Medulla oblongata (tissue), 1 donor: ENCODE data around the gene HNRNPR.
"Not testable (repeated sequence)": the region's sequence is repeated elsewhere in the genome, so short reads cannot be mapped to it uniquely, and the experiment has no call there.

ENCODE experiments used
- DNase-seq: peaks from one replicate; pipeline ENCODE4 v3.0.0-alpha.2; 2015; ENCODE audit errors: extremely low spot score

The HNRNPR gene

DNA sequence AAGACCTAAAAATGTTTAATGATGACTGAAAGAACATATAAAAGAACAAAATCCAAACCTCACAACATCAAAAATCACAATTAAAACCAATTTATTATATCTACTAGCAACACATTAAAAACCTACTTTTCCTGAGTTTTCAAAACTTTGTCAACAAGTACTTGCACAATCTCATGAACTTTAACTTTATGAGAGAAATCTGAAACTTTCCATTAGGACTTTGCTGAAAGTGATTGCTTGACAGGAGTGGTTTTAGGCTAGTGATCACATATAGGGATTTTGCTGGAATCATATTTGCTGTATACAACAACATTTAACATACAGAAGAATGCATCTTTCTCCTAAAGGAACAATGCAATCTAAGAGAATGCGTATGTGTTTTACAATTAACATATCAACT is 13.2 kb downstream of the HNRNPR start:
- no peak for DNase-seq

GRCh38 chr1:23325393-23325792 is 18.7 kb downstream of the HNRNPR start:
- DNase-seq = no peak

- DNase-seq = no peak
Measured at GRCh38 chr1:23322770-23323169, 21.3 kb downstream of the HNRNPR start.

DNA sequence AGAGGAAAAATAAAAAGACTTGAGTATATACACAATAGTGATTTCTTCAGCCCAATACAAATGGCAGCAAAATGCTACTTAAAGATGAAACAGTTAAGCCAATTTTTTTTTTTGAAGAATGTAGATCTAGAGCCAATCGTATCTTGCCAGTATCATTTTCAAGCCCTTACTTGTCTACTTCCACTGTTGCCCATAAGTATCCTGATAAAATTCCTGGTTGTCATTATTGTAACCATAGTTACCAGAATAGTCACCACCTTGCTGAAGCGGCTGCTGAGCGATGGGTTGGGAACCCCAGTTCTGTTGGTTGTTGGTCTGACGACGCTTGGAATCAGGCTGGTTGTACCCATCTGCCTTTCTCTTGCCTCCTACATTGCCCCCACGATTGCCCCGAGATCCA is 33.8 kb downstream of the HNRNPR start:
- DNase-seq = not testable (repeated sequence)

DNA sequence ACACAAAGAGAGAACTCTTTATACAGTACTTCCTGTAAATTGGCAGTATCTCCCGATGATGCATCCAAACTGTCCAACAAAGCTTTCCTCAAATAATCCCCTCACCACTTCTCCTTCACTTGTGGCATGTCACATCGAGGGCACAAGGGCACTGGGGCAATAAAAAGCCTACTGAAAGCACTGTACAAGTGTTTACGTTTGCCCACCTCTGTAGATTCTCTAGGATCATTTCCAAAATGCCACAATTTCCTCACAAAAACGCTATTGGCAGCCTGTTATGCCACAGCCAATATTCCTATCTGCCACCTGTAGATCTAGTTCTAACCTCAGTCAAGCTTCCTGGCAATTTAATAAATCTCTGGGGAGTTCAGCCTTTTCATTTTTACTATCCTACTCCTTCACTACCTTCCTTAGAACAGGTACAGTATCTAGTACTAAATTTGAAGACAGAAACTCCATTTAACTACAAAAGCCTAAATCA is 39.9 kb downstream of the HNRNPR start:
- DNase-seq = no peak

DNA sequence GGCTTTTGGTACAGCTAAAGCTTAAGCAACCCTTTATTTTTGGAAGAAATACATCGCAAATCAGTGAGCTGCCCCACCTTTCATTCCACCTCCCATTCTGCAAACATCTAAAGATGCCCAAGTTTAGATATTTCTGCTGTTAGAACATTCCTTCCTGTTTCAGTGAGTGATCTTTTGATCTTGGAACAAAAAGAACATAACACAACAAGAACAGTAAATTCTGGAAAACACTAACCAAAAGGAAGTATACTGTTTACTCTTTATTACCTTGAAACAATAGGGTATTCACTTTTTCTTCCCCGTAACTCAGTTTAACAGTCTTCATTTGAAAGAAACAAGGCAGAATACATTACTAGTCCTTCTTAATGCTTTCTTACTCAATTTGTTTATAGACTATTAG is 40.6 kb downstream of the HNRNPR start:
- DNase-seq = no peak

GRCh38 chr1:23296931-23297330 is 47.2 kb downstream of the HNRNPR start:
- DNase-seq = no peak

DNA sequence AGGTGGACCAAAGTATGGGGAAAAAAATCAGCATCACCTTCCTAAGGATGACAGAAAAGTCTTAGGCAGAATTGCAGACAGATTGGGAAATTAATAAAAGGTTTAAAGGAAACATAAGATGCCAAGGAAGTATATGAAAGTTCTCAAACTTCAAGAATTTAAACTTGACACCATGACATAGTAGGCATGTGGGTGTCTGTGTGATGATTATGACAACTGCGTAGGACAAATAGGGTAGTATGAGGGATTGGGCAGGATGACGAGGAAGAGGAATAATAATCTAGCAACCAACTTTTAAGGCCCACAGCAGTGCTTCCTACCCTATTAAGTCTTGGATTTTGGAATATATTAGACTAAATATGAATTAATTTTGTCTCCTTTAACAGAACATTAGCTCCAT is 52.4 kb downstream of the HNRNPR start:
- no peak for DNase-seq

GRCh38 chr1:23290836-23291565 is 53.1 kb downstream of the HNRNPR start:
- DNase-seq = no peak

DNA sequence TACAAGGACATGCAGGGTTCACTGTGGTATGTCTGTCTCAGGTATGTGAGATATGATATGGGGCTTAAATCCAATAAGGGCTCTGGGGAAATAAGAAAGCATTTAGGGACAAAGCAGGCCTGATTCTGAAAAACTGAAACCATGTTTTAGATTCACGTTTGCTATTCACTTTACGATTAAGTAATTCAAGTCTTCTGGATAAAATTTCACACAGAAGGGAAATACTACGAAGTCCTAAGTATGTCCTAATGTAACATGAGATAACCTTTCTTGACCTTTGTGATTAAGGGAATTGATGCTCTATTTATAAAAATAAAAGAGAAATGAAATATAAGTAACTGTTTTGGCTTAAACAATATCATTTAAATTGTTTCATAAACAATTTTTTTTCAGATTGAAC is 55.4 kb downstream of the HNRNPR start:
- DNase-seq = no peak

GRCh38 chr1:23288201-23288600 is 55.9 kb downstream of the HNRNPR start:
- DNase-seq = no peak

- DNase-seq = no peak
Measured at GRCh38 chr1:23286401-23286800, 57.7 kb downstream of the HNRNPR start.

DNA sequence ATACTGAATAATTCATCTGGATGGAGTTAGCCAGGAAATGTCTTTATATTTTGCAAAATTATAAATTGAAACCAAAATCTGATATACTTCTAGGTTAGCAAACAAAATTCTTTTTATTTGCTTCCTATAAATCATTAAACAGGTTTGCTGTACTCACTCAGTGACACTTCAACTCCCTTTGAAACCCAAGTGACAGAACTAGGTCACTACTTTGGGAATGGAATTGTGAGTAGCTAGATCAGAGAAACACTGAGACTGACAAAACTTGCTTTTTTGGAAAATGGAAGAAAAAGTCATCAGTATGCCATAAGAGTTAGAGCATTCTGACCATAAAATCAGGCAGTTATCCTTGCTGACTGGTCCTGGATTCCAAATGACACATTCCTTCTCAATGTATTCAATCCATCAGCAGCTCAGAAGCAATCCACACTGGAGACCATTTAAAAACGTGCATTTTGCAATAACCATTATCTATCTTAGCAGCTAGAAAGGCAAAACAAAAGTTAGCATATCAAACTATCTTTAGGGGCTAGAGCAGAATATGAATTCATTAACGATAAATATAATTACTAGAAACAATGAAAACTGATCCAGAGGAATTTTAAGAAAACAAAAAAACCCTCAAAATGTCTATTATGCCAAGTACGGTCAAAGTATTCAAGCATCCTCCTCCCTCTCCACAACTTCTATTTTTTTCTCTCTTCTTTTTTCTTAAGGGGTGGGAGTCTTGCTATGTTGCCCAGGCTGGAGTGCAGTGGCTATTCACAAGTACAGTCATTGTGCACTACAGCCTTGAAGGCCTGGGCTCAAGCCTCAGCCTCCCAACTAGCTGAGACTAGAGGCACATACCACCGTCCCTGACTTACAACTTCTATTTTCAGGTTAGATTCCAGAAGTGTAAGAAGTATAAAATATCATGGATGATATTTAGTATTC is 60.1 kb downstream of the HNRNPR start:
- no peak for DNase-seq

GRCh38 chr1:23282957-23283356 is 61.1 kb downstream of the HNRNPR start:
- no peak for DNase-seq

DNA sequence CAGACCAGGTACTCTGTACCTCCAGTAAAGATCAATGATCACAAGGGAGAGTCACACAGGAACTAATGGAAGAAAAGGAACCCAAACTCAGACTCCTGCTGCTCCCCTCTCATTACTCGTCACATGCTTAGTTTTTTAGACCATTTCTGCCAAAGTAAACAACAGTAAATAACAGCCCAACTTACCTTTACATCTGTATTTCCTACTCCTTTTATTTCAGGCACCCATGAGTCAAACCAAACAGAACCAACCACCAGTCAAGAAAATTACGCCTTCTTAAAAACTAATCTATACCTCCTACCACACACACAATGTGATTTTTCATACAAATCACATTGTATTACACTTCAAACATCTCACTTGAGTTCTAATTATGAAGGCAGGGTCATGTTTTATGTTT is 65.4 kb downstream of the HNRNPR start:
- DNase-seq = no peak

DNA sequence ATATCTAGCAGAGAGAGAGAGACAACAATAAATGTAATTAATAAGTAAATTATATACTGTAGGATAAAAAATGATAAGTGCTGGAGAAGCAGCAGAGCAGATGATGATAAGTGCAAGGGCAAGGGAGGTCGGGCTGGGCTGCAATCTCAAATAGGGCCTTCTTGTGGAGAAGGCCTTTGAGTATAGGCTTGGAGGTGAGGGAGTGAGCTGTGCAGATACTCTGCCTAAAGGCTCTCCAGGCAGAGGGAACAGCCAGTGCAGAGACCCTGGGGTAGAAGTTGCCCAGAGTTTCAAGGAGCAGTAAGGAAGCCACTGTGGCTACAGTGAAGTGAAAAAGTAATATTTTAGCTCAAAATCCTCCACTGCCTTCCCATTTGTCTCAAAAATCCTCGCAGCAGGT is 67.6 kb downstream of the HNRNPR start:
- no peak for DNase-seq

DNA sequence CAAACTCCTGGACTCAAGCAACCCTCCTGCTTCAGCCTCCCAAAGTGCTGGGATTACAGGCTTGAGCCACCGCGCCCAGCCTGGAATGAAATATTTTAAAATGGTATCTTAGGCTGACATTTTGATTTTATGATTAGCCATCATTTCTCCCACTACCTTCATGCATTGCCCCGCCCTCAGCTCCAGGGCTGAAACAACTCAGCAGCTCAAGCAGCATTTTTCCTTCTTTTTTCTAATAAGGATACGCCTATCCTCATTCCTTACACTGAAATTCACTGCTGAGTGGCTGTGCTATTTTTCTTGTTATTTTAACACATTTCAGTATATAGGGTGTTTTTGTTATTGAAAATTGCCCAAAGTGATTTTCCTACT is 70.0 kb downstream of the HNRNPR start:
- DNase-seq = no peak

DNA sequence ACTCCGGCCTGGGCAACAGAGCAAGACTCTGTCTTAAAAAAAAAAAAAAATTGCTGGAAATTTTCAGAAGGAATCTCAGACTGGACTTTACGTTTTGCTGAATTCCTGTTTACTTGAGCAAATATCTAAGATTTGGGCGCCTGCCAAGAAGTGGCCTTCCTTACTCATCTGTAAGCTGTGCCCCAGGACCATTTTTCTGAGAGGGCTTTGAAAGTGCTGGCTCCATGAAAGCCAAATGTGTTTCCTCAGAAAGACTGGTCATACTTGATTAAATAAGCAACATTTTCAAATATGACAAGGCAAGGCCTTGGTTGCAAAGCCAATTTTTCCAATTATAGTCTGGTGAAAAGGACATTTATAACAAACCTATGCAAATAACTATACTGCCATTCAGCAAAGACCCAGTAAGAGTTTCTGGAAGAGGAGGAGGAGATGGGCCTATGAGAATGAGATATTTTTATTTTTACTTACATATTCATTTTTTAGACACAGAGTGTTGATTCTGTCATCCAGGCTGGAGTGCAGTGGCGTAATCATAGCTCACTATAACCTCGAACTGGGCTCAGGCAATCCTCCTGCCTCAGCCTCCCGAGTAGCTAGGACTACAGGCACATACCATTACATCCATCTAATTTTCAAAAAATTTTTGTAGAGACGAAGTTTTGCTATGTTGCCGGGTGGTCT is 70.5 kb downstream of the HNRNPR start:
- DNase-seq = no peak

- DNase-seq = no peak
Measured at GRCh38 chr1:23263380-23263887, 80.7 kb downstream of the HNRNPR start.

- DNase-seq = not testable (repeated sequence)
Measured at GRCh38 chr1:23258082-23258481, 86.0 kb downstream of the HNRNPR start.

GRCh38 chr1:23257371-23257770 is 86.7 kb downstream of the HNRNPR start:
- DNase-seq = not testable (repeated sequence)
